HG02840 (cell line): ENCODE measurements around the gene EFCAB8.
"Not testable (repeated sequence)": the region's sequence is repeated elsewhere in the genome, so short reads cannot be mapped to it uniquely, and the experiment has no call there.

Experiments
- ATAC-seq: cut with Tn5 transposase; IDR thresholded peaks from one replicate; pipeline ENCODE4 v1.9.1; 2021; ENCODE audit warnings: mild to moderate bottlenecking, moderate library complexity, moderate number of reproducible peaks; ENCODE audit not compliant: unreplicated experiment, low FRiP score

Gene EFCAB8

DNA sequence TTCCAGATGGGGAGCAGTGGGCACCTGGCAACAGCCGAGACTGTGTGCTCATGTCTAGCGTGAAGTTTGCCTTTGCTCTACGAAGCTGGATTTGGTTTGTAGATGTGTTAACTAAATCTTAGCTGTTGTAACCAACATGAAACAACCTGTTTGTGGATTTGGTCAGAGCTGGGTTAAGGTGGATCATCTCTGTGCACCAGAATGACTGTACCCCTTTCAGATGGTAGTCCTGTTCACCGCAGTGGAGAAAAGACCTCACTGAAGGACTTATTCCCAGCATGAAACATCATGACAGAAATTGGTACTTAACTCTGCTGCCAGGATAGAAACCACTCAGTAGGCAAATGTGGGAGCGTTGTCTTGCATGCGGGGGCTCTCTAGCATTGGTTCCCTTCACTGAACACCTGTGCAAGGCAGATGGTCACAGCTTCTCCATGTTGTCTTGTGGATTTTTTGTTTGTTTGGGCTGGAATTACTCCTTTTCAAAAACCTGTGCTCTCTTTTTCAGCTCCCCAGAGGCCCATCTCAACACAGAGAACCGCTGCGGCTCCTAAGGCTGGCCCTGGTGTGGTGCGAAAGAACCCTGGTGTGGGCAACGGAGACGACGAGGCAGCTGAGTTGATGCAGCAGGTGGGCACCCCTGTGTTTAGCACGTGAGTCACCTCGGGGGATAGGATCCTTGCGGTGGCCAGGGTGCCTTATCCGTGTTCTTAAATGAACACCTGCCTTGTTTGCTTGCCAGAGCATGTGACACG, 19.3 kb upstream of the EFCAB8 start:
- no peak for ATAC-seq

DNA sequence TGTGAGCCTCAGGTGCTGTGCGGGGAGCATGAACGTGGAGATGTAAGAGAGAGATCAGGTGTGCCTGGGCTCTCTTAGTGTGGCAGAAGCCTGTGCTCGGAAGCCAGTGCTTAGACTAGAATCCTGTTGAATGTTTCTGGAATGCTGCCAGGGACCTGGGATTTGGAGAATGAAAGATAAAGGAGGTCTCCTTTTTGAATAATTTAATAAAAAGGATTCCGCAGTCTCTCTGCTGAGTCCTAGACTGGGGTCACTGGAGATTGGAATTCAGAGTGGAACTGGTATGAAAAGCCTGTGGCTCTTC, 18.8 kb upstream of the EFCAB8 start:
- ATAC-seq = no peak

DNA sequence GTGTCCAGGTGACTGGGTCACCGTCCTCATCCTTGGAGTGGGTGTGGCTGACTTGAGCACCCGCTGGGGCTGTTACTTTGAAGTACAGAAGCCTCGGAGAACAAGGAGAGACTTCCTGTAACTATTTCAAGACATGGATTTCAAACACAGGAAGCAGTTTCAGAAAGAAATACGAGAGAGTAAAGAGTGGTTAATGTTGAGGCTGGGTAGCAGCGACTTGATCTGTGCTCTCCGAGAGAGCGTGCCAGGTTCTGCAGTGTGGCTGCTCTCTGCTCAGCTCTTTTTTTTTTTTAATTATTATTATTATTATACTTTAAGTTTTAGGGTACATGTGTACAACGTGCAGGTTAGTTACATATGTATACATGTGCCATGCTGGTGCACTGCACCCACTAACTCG, 17.5 kb upstream of the EFCAB8 start:
- no peak for ATAC-seq

DNA sequence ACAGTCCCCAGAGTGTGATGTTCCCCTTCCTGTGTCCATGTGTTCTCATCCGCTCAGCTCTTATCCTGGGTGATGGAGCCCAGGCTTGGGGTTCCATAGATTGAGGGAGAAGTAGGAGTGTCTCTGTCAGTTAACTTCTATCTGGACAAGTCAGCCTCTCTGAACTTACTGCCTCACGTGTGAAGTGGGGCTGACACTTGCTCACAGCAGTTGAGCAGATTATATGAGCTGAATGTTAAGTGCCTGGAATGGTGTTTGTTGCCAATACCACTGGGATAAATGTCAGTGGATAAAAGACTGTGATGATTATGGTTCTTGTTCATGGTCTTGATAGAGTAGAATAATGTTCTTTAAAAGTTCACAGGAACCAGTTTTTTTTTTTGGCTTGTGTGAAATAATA, 17.1 kb upstream of the EFCAB8 start:
- no peak for ATAC-seq

DNA sequence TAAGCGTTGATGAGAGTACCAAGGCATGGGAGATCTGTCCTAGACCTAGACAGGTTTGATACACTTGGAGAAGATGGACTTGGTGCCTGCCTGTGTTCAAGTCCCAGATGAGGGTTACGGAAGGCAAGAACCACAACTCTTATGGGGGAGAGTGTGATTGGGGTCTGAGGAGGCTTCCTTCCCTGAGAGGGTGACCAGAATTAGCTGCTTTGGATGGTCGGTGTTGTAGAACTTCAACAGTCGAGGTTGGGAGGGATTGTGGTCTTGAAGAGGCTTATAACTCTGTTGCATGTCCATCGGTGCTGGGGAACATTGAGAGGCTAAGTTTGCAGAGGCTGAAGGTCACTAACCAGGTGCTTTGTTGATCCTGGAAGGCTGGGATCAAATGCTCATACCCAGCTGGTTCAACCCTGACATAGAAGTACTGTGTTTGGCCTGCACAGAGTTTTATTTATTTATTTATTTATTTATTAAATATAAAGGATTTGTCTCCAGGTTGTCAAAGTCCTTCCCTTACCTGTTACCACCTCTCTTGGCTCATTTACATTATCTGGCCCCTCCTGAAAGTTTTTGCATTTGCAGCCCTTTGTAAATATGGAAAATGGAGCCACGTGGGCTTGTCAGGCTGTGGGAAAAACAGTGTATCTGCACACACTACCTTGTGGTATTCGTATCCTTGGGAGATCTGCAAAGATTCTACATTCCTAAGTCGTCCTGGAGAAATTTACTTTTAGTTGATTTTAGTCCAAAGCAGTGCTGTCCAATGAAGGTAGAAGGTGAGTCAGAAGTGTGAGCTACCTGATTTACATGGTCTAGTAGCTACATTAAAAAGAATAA, 15.8 kb upstream of the EFCAB8 start:
- no peak for ATAC-seq

DNA sequence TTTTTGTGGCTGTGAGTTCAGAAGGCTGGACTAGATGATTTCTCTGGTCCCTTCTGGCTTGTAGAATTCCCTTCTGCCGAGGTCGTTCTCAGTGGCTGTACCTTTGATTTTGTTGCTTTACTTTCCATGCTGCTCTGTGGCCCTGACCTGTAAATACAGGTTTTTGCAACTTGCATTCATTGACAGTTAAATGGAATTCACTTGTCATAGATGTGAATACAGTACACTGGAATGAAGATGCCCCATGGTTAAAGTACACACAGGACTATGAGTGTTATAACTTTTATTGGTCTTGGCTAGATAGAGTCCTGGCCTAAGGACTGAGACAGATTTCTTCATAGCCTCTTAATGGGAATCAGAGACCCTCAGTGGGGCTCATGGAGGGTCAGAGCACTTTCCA, 12.9 kb upstream of the EFCAB8 start:
- no peak for ATAC-seq

DNA sequence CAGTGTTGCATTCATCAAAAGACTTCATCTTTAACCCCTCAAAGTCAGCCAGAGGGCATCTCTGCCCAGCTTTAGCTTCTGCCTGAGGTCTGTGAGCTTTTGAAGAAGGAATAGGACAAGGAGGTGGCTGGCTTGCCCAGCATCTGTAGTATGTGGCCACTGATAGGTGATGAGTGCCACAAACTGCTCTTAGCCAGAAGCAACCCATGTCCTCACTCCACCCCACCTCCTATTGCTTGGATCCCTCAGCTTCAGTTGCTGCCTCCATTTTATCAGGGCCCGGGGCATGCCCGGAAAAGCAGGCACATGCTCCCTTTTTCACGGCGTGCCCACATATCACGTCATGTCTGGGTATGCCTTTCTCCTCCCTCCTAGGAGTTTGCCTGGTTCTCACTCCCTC, 11.9 kb upstream of the EFCAB8 start:
- ATAC-seq = no peak

DNA sequence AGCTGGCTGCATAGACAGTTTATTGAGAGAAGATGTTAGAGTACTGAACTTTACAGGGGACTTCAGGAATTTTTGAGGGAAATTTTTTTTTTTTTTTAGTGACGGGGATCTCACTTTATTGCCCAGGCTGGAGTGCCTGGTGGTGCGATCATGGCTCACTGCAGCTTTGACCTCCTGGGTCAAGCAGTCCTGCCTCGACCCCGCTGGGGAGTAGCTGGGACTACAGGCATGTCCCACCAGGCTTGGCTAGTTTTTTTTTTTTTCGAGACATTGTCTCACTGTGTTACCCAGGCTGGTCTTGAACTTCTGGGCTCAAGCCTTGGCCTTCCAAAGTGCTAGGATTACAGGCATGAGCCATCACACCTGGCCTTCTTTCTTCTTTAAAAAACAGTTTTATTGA, 10.8 kb upstream of the EFCAB8 start:
- ATAC-seq = no peak

DNA sequence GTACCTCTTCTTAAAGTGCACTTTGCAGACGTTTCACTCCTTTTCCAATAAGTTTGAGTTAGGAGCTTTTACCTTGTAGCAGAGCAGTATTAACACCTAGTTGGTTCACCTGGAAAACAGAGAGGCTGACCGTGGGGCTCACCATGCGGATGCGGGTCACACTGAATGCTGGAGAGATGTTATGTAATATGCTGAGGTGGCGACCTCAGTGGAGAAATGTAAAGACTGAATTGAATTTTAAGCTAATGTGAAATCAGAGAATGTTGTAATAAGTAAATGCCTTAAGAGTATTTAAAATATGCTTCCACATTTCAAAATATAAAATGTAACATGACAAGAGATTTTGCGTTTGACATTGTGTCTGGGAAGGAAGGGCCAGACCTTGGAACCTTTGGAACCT, 9.9 kb upstream of the EFCAB8 start:
- no peak for ATAC-seq

DNA sequence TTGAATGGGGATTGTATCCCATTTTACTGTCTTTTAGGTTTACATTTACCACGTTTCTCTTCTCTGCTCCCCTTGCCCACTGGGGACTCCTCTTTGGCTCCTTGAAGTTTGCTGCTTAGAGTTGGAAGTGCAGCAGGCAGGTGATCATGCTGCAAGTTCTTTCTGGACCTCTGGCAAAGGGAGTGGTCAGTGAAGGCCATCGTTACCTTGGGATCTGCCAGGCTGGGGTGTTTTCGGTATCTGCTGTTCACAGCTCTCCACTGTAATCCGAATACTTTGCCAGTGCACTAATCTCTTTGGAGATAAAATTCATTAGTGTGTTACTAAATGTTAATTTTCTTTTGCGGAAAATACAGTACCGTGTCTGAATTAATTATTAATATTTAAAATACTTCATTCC, 9.1 kb upstream of the EFCAB8 start:
- ATAC-seq = no peak

DNA sequence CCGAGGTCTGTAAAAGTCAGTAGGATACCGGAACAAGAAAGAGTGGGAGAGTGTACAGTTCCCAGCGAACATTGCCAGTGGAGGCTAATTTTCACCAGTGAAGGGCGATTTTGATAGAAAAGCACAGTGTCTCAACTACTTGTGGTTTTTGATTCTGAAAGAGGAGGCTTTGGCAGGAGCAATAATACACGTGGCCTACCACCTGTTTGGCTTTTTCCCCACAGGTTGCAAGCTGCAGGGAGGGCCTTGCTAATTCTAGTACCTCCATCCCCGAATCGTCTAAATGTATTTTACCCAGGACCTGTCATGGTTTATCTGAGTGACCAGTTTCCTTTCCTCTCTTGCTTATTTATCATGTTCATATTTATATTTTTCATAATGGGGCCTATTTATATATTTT, 3.3 kb upstream of the EFCAB8 start:
- ATAC-seq = no peak

DNA sequence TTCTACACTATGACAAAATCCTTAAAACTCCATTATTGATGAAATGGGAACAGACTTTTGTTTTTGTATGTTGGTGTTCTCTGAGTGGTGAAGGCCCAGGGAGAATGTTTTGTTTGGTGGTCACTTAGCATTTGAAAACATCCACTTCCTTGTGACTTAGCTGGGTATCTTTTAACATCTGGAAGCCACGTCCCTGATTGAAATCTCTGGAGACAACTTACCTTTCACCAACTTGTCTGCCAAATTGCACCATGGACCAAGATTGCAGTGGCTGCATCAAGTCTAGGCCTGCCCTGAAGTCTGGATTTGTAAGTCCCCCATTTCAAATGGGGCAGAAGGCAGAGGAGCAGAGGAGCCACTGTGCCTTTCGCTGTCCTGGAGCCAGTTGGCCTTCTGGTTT, 534 bp upstream of the EFCAB8 start:
- ATAC-seq = no peak

DNA sequence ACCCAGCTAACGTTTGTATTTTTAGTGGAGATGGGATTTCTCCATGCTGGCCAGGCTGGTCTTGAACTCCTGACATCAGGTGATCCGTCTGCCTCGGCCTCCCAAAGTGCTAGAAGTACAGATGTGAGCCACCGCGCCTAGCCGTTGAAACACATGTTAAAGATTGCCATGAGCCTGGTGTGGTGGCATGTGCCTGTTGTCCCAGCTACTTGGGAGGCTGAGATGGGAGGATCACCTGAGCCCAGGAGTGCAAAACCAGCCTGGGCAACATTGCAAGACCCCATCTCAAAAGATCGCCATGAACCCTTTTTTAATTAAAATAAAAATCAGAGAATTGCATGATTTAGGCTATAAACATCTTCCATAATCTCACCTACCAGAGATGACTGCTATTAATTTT, 2.7 kb downstream of the EFCAB8 start:
- ATAC-seq = no peak

DNA sequence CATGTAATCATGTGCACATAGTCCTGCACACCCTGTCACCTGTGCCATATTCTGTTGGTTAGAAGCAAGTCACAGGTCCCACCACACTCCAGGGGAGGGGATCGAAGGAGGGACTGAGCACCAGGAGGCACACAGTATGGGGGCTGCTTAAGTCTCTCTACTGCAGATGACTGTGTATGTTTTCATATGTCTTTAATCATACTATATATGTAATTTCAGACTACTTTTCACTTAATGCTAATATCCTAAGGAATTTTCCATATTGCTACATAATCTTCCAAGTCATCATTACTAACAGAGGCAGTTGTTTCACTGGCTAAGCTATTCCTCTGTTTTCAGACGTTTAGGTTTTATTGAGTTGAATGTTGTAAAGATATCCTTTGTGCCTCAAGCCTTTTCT, 10.8 kb downstream of the EFCAB8 start:
- ATAC-seq = no peak

DNA sequence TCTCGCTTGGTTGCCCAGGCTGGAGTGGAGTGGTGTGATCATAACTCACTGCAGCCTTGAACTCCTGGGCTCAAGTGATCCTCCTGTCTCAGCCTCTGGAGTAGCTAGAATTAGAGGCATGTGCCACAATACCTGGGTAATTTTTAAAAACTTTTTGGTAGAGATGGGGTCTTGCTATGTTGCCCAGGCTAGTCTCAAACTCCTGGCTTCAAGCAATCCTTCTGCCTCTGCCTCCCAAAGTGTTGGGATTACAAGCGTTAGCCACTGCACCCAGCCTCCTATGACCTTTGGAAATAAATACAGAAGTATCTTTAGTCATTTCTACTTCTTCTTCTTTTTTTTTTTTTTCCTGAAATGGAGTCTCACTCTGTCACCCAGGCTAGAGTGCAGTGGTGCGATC, 11.8 kb downstream of the EFCAB8 start:
- ATAC-seq = not testable (repeated sequence)

DNA sequence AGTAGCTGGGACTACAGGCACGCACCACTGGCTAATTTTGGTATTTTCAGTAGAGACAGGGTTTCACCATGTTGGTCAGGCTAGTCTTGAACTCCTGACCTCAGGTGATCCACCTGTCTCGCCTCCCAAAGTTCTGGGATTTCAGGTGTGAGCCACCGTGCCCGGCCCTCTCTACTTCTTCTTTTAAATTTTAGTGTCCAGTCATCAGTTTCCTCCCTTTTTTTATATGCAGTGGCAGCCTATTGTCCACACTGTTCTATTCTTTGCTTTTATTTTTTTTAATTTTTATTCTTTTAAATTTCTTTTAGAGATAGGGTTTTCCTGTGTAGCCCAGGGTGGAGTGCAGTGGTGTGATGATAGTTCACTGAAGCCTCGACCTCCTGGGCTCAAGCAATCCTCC, 12.3 kb downstream of the EFCAB8 start:
- no peak for ATAC-seq

DNA sequence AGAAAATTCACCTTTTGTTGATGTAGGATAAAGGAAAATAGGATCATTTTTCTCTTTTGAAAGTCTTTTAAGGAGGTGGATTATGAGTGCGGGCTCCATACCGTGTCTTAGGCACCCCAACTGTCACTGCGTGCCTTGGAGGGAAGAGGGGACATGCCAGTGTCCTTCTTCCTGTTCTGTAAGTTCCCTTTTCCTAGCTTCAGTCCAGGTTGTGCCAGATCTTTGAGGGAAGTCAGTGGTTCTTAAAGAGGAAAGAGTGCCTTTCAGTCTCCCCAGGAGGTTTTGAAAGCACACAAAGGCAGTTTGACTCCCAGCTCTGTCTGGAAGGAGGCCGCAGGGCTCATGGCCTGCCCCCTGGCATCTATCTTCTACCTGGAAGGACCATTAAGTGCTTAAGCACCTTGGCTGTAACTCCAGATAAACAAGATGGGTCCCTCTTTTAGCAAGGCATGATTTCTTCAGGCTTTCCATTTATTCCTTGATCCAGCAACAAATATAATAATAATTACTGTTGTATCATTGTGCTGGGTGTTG, 13.0 kb downstream of the EFCAB8 start:
- ATAC-seq = no peak

DNA sequence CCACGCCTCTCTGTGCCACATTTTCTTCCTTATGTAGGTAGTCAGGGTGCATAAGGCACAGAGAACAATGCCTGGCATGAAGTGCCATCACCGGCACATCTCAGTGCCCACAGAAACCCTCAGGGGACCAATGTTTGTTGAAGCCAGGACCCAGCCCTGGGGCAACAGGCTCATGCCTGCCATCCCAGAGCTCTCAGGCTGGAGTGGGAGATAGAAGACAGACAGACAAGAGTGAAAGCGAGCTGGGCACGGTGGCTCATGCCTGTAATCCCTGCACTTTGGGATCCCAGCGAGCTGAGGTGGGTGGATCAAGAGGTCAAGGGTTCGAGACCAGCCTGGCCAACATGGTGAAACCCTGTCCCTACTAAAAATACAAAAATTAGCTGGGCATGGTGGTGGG, 13.5 kb downstream of the EFCAB8 start:
- no peak for ATAC-seq

DNA sequence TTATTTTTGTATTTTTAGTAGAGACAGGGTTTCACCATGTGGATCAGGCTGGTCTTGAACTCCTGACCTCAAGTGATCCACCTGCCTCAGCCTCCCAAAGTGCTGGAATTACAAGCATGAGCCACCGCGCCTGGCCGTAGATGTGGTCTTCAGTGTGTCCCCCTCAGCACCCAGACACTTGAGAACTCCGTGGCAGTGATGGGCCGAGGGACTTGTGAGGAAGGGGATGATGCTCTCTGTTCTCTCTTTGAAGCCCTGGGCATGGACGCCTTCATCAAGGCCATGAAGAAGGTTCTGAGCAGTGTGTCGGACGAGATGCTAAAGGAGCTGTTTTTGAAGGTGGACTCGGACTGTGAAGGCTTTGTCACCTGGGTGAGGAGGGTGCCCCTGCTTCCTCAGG, 16.9 kb downstream of the EFCAB8 start:
- ATAC-seq = no peak

DNA sequence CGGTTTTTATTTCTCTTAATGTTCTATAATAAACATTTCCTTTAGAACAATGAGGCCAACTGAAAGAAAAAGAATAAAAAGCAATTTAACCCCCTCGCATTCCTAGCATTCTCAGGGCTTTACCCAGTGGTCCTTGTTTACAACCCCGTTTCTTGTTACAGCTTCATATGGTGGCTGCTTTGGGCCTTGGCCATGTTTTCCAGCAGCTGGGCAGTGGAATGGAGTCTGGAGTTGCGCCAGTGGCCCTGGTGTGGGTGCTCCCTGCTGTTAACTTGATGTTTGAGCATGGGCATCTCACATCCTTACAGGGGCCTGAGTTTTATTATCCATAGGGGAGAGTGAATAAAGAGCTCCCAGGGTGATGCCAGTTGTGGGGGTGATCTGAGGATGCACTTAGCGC, 18.8 kb downstream of the EFCAB8 start:
- ATAC-seq = no peak

DNA sequence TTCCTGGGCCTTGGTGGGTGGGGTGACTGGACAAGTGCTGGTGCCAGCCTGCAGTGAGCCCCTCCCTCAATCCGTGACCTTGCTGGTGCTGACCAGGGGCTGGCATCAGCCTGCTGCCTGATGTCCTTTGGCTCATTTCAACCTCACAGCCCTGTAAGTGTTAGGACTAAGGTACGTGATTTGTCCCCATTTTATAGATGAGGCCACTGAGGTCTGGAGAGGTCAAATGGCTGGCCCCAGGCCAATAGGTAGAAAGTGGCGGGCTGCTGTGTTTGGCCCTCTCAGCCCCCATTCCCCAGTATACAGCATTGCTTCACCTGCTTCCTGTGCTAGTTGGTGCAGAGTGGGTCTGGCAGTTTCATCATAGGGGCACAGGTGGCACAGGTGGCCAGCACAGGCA, 20.1 kb downstream of the EFCAB8 start:
- ATAC-seq = no peak

DNA sequence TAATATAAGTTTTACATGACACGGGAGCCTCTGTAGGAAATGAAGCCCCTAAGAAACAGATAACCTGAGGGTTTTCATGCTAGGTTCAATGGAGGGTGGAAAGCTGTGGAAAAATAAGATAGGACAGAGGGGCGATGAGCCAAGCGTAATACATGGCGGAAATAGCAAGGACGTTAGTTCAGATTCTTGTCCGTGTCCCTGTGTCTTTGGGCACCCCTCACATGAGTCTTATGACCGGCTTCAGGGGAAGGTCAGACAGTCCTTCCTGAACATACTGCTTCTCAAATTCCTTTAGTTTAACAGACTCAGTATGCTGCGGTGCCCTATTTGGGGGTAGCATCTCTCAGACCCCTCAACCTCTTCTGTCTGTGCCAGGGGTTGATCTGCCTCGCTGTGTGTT, 20.8 kb downstream of the EFCAB8 start:
- ATAC-seq = no peak
